Right lobe of liver (tissue), 6 donors: ENCODE data around the gene FGF18. TPM values are rescaled to one million over a fixed set of nuclear protein-coding genes. Genes with fewer than 3 reads are reported as not detected.
A peak's percentile ranks its signal among the peaks of the same experiment; 100 is the strongest.

Experiments
- ATAC-seq, 4 donors: fragments of 200-7000 bp; cut with Tn5 transposase; one replicate each; pipeline ENCODE4 v1.9.1; 2020; ENCODE audit warnings: mild to moderate bottlenecking in 4 of 4, moderate library complexity in 4 of 4
- DNase-seq, 3 donors: peaks; one replicate each; pipeline ENCODE4 v3.0.0-alpha.2; 2020
- H3K27ac ChIP-seq, 3 donors: fragments of 200-600 bp; one replicate each; pipeline ENCODE4 v1.8.0; 2022
- H3K27me3 ChIP-seq, 2 donors: fragments of 200-600 bp; one replicate each; pipeline ENCODE4 v1.8.0; 2022
- H3K36me3 ChIP-seq, 4 donors: fragments of 200-600 bp; sonication (generic) in 1 of 4; one replicate each; pipeline versions ENCODE4 v1.5.1 to v1.8.0; 2017 to 2022; ENCODE audit warnings: control low read depth in 1 of 4
- H3K4me1 ChIP-seq, 4 donors: fragments of 200-600 bp; sonication (generic) in 1 of 4; one replicate each; pipeline versions ENCODE4 v1.5.1 to v1.8.0; 2017 to 2022; ENCODE audit warnings: control low read depth in 1 of 4
- H3K4me3 ChIP-seq, 3 donors: fragments of 200-600 bp; one replicate each; pipeline ENCODE4 v1.8.0; 2022
- H3K9me3 ChIP-seq, 4 donors: fragments of 200-600 bp; sonication (generic) in 1 of 4; one replicate each; pipeline versions ENCODE4 v1.5.1 to v1.8.0; 2017 to 2022; ENCODE audit warnings: control low read depth in 1 of 4
- POLR2A ChIP-seq: fragments of 450-650 bp; IDR thresholded peaks from one replicate; pipeline ENCODE4 v1.6.1; 2017; ENCODE audit warnings: antibody characterized with exemption, mild to moderate bottlenecking
- WGBS: methylation state at CpG from one replicate; pipeline ENCODE4 v1.1.6; 2018; ENCODE audit warnings: low coverage, low lambda C conversion rate; ENCODE audit not compliant: insufficient coverage; ENCODE audit errors: missing lambda C conversion rate; 5-methylcytosine and 5-hydroxymethylcytosine counted together
- intact Hi-C, 2 donors: fragments of 100-400 bp; cut with DNase I; formaldehyde crosslinking; loops; one replicate each; pipeline versions ENCODE4 v1.11.2 to v1.14.1; 2022
- total RNA-seq, 6 experiments: library from RNA; depleted of rRNA in 2 of 6; stranded (reverse); fragments of >200 nt in 2 of 6; fragmentation: NEBNext Ultra II Directional in 3 of 6; extraction: Animal tissue kit (Norgen Biotek cat#: 25700) in 3 of 6; gene quantifications; one replicate each; pipeline versions ENCODE4 v1.1.0 to v1.2.4, GENCODE V29; 2016 to 2023
- TF ChIP-seq, protein P1 (sequence below), 4 donors: fragments of 200-600 bp in 3 of 4; fragments of 450-650 bp in 1 of 4; IDR thresholded peaks; one replicate each; pipeline versions ENCODE4 v1.5.1 to v1.8.0; 2016 to 2022; ENCODE audit warnings: antibody characterized with exemption in 4 of 4, mild to moderate bottlenecking in 2 of 4
- donor health status: DM: no; HTN: yes; CAD: no.
- donor health status: DM: no; HTN: no; CAD: no.
- donor health status: DM: no; HTN: no; CAD: no.
- donor health status: DM: no; HTN: yes; CAD: no.
- donor health status: DM: no; HTN: yes; CAD: no.

FGF18 gene
- total RNA-seq, 6 experiments from 2014 or later = 0.12 TPM; not detected in 5

DNA sequence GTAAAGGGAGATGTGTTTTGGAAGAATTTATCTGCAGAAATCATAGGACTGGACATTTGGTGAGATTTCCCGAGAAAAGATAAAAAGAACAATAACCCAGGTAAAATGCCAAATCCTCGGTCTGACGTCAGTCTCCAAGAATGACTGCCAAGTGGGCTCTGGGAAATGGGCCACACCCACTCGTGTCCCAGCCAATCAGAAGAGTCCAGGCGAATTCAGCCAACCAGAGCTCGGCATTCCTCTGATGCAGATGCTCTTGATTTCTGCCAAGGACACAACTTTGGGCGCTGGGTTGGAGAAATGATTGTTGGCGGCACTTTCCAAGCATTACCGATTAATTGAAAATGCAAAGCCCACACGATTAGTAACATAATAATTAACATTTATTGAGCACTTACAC lies 73.3 kb downstream of the FGF18 start:
- WGBS = 79% methylated on average over 8 of the region's 10 CpGs
- ATAC-seq (no peak), DNase-seq (no peak)
- TF ChIP-seq, protein P1, sequence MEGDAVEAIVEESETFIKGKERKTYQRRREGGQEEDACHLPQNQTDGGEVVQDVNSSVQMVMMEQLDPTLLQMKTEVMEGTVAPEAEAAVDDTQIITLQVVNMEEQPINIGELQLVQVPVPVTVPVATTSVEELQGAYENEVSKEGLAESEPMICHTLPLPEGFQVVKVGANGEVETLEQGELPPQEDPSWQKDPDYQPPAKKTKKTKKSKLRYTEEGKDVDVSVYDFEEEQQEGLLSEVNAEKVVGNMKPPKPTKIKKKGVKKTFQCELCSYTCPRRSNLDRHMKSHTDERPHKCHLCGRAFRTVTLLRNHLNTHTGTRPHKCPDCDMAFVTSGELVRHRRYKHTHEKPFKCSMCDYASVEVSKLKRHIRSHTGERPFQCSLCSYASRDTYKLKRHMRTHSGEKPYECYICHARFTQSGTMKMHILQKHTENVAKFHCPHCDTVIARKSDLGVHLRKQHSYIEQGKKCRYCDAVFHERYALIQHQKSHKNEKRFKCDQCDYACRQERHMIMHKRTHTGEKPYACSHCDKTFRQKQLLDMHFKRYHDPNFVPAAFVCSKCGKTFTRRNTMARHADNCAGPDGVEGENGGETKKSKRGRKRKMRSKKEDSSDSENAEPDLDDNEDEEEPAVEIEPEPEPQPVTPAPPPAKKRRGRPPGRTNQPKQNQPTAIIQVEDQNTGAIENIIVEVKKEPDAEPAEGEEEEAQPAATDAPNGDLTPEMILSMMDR (IDR thresholded peaks at IDR 0.05) = no peak
- TF ChIP-seq POLR2A = no peak
- Histone ChIP-seq H3K27ac (no peak overlapping the region), H3K4me1 (no peaks in the 10 kb centered on the region), H3K27me3 (no peaks in the 10 kb centered on the region), H3K4me3 (no peak overlapping the region), H3K9me3 (no peaks in the 10 kb centered on the region), H3K36me3 (no peaks in the 10 kb centered on the region)
- intact Hi-C loops = no loop called here

DNA sequence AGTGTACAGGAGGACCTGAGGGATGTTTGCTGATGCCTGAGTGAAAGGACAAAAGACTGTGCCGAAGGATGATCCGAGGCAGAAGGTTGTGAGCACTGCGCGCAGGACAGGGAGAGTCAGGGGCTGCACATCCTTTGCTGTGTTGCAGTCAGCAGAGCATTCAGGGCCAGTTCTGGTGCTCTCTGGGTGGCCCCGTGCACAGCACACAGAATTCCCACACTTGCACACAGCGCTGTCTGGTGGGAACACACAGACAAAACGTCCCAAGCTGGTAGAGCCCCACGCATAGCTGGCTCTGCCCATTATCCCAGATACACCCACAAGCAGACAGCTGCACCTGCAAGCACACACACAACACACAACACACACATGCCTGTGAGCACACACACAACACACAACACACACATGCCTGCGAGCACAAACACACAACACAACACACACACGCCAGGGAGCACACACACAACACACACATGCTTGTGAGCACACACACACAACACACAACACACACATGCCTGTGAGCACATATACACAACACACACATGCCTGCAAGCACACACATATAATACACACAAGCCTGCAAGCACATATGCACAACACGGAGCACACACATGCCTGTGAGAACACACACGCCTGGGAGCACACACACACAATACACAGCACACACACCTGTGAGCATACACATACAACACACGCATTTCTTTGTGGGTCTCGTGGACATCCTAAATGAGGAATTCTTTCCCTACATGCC lies 74.4 kb downstream of the FGF18 start:
- intact Hi-C loops = no loop called here
- DNase-seq = no peak
- H3K36me3 ChIP-seq = no peaks in the 10 kb centered on the region
- TF ChIP-seq POLR2A = no peak
- TF ChIP-seq, protein P1 (IDR thresholded peaks at IDR 0.05) = no peak
- H3K4me1 ChIP-seq = no peaks in the 10 kb centered on the region
- ATAC-seq = no peak
- H3K27ac ChIP-seq = no peak overlapping the region
- no peaks in the 10 kb centered on the region for H3K9me3 ChIP-seq
- H3K27me3 ChIP-seq = no peaks in the 10 kb centered on the region
- no peak overlapping the region for H3K4me3 ChIP-seq
- WGBS = 82% methylated on average over 4 of the region's 14 CpGs

DNA sequence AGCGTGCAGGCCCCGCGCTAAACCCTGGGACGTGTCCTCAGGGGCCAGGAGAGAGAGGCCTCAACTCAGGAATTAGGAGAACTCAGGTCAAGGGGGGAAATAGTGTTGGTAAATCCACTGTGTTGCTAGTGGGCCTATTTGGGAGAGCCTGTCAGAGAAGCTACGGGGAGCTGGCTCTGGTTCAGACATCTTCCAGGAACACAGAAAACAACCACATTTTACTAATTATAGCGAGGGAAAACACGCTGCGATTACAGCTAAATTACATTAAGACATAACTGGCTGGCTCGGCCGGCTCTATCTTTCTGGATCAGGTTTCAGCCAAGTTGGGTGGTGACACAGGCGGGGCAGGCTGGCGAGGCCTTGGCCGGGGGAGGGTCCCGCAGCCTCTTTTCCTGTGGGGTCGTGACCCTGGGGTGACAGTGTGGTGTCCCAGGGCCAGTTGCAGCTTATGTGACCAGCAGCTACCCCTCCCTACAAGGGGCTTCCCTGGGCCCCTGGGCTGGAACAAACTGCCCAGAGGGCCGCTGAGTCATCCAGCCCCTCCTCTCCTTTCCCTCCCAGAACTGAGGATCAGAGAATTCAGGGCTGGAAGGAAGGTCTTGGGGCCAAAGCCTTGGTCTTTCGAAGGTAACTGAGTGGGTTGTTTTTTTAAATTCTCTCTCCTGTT lies 75.1 kb downstream of the FGF18 start:
- 68% methylated on average over 12 of the region's 17 CpGs for WGBS
- DNase-seq = no peak
- Histone ChIP-seq H3K27ac (no peak overlapping the region), H3K36me3 (no peaks in the 10 kb centered on the region), H3K27me3 (no peaks in the 10 kb centered on the region), H3K9me3 (no peaks in the 10 kb centered on the region), H3K4me1 (no peaks in the 10 kb centered on the region), H3K4me3 (no peak overlapping the region)
- TF ChIP-seq, protein P1 (IDR thresholded peaks at IDR 0.05) = no peak
- TF ChIP-seq POLR2A = no peak
- ATAC-seq = peak; percentile 18 to 66 (median 46)
- intact Hi-C loops = no loop called here

DNA sequence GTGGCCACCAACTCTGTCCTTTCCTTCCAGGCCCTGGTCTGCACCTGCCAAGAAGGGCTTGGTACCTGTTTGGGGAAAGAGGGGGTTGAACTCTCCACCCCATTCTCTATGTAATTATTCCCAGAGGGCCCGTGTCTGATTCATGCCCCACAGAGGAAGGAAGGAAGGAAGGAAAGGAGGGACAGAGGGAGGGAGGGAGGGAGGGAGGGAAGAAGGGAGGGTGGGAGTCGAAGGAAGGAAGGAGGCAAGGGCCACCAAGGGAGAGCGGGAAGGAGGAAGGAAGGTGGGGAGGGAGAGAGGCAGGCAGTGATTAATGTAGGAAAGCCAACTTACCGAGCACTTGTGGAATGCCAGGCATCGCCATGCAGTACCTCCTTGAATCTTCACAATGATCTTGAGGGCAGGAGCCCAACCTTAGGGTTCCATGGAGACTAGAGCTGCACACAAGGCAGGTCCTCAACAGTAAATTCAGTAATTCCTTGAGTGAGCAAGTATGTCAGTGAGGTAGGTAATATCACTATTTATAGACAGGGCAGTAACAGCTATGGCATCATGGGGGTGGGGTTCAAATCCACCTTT lies 75.8 kb downstream of the FGF18 start:
- H3K4me1 ChIP-seq = no peaks in the 10 kb centered on the region
- H3K36me3 ChIP-seq = no peaks in the 10 kb centered on the region
- intact Hi-C loops = no loop called here
- H3K27ac ChIP-seq = no peak overlapping the region
- no peak for ATAC-seq
- TF ChIP-seq, protein P1 (IDR thresholded peaks at IDR 0.05) = no peak
- TF ChIP-seq POLR2A = no peak
- H3K27me3 ChIP-seq = no peaks in the 10 kb centered on the region
- no peak for DNase-seq
- WGBS = 70% methylated on average over 2 of the region's 5 CpGs
- no peaks in the 10 kb centered on the region for H3K9me3 ChIP-seq
- H3K4me3 ChIP-seq = no peak overlapping the region
